Measurements from ENCODE around the gene GNPTG. TPM values are rescaled to one million over a fixed set of nuclear protein-coding genes. Genes with fewer than 3 reads are reported as not detected.

GNPTG gene
- total RNA-seq, 1 donor from 2014 or later: 104 TPM

- no peak overlapping the region for H3K4me3 ChIP-seq (ENCODE audit: low read depth, low read length)
- no peak for DNase-seq (ENCODE audit: low read depth)
- no peak for TF ChIP-seq CTCF (IDR thresholded peaks at IDR 0.05; ENCODE audit: insufficient read depth, low read length, poor library complexity, severe bottlenecking)
- no peaks in the 10 kb centered on the region for H3K36me3 ChIP-seq (ENCODE audit: control insufficient read depth, insufficient read depth, low read length)
- H3K27me3 ChIP-seq (ENCODE audit: control insufficient read depth, insufficient read depth, low read length): no peaks in the 10 kb centered on the region
These were observed 33.5 kb downstream of the GNPTG start for GRCh38 chr16:1385232-1385631.

GRCh38 chr16:1387331-1387730, 35.6 kb downstream of the GNPTG start:
- DNase-seq (ENCODE audit: low read depth): no peak
- Histone ChIP-seq H3K27me3 (ENCODE audit: control insufficient read depth, insufficient read depth, low read length) (no peaks in the 10 kb centered on the region), H3K36me3 (ENCODE audit: control insufficient read depth, insufficient read depth, low read length) (no peaks in the 10 kb centered on the region), H3K4me3 (ENCODE audit: low read depth, low read length) (no peak overlapping the region)
- no peak for TF ChIP-seq CTCF (IDR thresholded peaks at IDR 0.05; ENCODE audit: insufficient read depth, low read length, poor library complexity, severe bottlenecking)

GRCh38 chr16:1389762-1390161, 38.0 kb downstream of the GNPTG start:
- DNase-seq (ENCODE audit: low read depth): no peak
- Histone ChIP-seq H3K36me3 (ENCODE audit: control insufficient read depth, insufficient read depth, low read length) (no peaks in the 10 kb centered on the region), H3K27me3 (ENCODE audit: control insufficient read depth, insufficient read depth, low read length) (no peaks in the 10 kb centered on the region), H3K4me3 (ENCODE audit: low read depth, low read length) (no peak overlapping the region)
- TF ChIP-seq CTCF (IDR thresholded peaks at IDR 0.05; ENCODE audit: insufficient read depth, low read length, poor library complexity, severe bottlenecking): no peak

GRCh38 chr16:1390239-1390779, 38.6 kb downstream of the GNPTG start:
- TF ChIP-seq CTCF (IDR thresholded peaks at IDR 0.05; ENCODE audit: insufficient read depth, low read length, poor library complexity, severe bottlenecking): no peak
- Histone ChIP-seq H3K27me3 (ENCODE audit: control insufficient read depth, insufficient read depth, low read length) (no peaks in the 10 kb centered on the region), H3K4me3 (ENCODE audit: low read depth, low read length) (no peak overlapping the region), H3K36me3 (ENCODE audit: control insufficient read depth, insufficient read depth, low read length) (no peaks in the 10 kb centered on the region)
- no peak for DNase-seq (ENCODE audit: low read depth)

- TF ChIP-seq CTCF (IDR thresholded peaks at IDR 0.05; ENCODE audit: insufficient read depth, low read length, poor library complexity, severe bottlenecking): no peak
These were observed 41.1 kb downstream of the GNPTG start for GRCh38 chr16:1392826-1393225.

GRCh38 chr16:1393613-1394176, 42.0 kb downstream of the GNPTG start:
- no peaks in the 10 kb centered on the region for H3K36me3 ChIP-seq (ENCODE audit: control insufficient read depth, insufficient read depth, low read length)
- no peaks in the 10 kb centered on the region for H3K27me3 ChIP-seq (ENCODE audit: control insufficient read depth, insufficient read depth, low read length)
- TF ChIP-seq CTCF (IDR thresholded peaks at IDR 0.05; ENCODE audit: insufficient read depth, low read length, poor library complexity, severe bottlenecking): no peak
- no peak overlapping the region for H3K4me3 ChIP-seq (ENCODE audit: low read depth, low read length)
- no peak for DNase-seq (ENCODE audit: low read depth)

More at GRCh38 chr16:1392826-1393225, 41.1 kb downstream of the GNPTG start:
- no peak for DNase-seq (ENCODE audit: low read depth)
- H3K36me3 ChIP-seq (ENCODE audit: control insufficient read depth, insufficient read depth, low read length): no peaks in the 10 kb centered on the region
- no peak overlapping the region for H3K4me3 ChIP-seq (ENCODE audit: low read depth, low read length)
- no peaks in the 10 kb centered on the region for H3K27me3 ChIP-seq (ENCODE audit: control insufficient read depth, insufficient read depth, low read length)
